Dermis microvascular lymphatic vessel endothelial cell (primary cell): Measurements from ENCODE around the gene EMSY. TPM values are rescaled to one million over a fixed set of nuclear protein-coding genes. Genes with fewer than 3 reads are reported as not detected.
"Not testable (repeated sequence)": the region's sequence is repeated elsewhere in the genome, so short reads cannot be mapped to it uniquely, and the experiment has no call there.

ENCODE experiments used
- DNase-seq, 2 donors: peaks; one replicate each; pipeline versions ENCODE4 v3.0.0 to v3.0.0-alpha.2; 2010; ENCODE audit warnings: low read depth in 2 of 2
- total RNA-seq: library from RNA; depleted of rRNA; stranded (reverse); fragments of >200 nt; gene quantifications from 2 replicates; pipeline ENCODE4 v1.2.1, GENCODE V29; 2014

The EMSY gene
- total RNA-seq, 1 donor from 2014 or later, result 7.6 TPM

DNA sequence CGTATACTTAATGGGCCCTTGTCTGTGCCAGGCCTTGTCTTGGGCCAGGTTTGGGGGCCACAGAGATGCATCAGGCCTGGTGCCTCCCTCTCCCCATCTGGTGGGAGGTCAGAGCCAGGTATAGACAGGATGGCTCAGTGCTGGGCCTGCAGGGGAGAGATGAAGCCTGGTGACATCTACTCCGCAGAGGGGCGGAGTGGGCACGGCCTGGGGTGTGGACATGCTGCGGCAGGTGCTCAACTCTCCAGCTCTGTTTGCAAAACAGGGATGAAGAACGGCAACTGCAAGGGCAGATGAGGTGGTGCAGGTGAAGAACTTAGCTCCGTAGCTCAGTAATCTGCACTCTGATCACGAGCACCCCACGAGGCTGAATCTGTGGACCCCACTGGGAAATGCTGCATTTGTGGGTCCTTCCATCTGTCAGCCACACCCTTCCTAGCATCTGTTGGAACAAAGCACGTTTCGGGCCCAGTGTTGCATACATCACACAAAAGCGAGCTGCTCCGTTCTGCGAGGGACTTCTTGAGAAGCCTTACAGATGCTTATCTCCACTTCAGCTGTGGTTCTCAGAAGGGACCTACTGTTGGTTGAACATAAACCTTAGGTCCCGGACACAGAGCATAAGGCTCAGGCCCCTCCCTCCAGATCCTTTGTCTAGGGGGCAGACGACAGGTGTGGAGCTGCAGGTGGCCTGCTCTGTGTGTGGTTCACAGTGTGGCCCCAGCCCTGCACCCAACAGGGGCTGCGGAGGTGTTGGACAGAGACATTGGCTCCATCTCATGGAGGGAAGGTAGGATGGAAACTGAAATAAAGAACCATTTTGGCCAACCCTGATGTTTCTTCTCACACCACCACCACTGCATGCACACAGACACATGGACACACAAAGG lies 147.5 kb downstream of the EMSY start:
- no peak for DNase-seq

DNA sequence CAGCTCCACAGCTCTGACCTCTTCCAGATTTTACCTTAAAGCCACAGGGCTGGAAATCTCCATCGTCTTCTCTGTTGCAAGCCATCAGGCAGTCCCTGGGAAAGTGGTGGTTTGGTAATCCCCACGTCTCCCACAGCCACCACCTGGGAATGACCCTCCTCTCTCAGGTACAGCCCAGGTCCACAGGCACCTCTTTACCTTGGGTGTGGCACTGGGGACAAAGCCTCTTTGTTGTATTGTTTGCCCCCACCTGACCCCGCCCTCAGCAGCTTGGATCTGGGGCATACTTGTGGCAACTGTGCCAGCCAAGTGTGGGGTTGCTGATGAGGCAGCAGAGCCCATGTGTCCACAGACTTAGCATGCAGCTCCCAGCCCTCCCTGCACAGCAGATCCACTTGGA lies 148.1 kb downstream of the EMSY start:
- no peak for DNase-seq

DNA sequence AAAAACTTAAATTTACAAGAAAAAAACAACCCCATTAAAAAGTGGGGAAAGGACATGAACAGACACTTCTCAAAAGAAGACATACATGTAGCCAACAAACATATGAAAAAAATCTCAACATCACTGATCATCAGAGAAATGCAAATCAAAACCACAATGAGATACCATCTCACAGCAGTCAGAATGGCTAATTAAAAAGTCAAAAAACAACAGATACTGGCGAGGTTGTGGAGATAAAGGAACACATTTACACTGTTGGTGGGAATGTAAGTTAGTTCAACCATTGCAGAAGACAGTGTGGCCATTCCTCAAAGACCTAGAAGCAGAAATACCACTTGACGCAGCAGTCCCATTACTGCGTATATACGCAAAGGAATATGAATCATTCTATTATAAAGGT lies 150.3 kb downstream of the EMSY start:
- not testable (repeated sequence) for DNase-seq

DNA sequence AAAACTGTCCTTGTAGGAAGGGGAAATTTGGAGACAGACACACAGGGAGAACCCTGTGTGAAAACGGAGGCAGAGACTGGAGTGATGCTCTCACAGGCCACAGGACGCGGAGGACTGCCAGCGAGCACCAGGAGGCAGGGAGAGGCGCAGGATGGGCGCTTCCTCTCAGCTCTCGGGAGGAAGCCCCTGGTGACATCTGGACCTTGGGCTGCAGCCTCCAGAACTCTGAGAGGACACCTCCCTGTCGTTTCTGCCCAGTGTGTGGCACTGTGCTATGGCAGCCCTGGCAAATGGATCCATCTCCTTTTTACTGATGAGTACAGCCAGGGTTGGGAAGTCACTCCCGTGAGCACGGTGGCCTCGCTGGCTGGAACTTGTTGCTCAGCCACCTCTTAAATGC lies 151.8 kb downstream of the EMSY start:
- no peak for DNase-seq

DNA sequence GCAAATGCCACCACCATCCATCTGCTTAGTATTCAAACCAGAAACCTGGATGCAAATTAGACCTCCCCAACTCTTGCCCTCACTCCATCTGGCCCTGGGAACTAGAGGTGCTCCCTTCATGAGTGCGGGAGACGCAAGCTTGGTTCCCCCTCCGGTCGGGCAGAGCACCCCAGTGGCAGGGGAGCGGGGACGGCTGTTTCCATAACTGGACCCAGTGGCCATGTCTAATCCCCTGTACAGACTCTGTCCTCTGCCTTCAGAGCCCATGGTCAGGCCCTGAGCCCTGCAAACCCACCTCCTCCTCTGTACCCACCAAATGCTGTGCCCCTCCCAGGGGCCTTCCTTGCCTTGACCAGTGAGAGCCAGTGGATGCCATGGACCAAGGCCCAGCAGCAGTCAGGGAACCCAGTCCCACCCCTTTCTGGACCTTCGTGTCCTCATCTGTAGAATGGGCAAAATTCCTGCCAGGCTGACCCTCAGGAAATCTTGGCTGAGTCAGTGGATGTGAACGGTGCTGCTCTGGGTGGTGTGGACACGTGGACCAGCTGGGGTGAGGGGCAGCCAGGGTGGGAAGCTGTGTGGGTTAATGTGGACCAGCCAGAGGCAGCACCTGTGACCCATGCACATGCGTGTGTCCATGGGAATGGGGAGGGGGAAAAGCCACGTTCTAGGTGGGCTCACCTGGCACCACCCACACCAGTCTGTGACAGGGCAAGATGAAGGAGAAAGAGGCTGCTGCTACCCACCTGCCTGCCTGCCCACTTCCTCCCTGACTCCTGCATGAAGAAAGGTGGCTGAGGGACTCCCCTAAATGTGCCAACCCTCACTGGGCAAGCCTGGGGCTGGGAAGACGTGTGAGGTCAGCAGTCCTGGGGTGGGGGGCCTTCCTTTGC lies 153.0 kb downstream of the EMSY start:
- DNase-seq, result no peak

DNA sequence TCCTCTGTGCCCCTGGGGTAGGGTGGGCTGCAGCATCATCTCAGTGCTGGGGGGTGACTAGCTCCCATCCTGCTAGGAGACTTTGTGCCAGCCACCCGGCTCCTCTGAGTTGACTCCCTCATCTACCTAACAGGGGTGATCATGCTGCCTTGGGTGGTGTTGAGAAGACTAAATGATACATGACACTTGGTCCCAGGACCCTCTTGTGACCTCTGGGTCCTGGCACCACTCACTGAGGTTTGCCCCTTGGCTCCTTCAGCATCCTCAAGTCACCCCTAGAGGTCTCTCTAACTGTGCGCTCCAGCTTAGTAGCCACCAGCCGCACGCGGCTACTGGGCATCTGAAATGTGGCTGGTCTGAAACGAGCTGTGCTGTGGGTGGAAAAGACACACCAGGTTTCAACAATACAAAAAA lies 153.6 kb downstream of the EMSY start:
- peak in 1 of 2 donors; percentile 60 for DNase-seq

DNA sequence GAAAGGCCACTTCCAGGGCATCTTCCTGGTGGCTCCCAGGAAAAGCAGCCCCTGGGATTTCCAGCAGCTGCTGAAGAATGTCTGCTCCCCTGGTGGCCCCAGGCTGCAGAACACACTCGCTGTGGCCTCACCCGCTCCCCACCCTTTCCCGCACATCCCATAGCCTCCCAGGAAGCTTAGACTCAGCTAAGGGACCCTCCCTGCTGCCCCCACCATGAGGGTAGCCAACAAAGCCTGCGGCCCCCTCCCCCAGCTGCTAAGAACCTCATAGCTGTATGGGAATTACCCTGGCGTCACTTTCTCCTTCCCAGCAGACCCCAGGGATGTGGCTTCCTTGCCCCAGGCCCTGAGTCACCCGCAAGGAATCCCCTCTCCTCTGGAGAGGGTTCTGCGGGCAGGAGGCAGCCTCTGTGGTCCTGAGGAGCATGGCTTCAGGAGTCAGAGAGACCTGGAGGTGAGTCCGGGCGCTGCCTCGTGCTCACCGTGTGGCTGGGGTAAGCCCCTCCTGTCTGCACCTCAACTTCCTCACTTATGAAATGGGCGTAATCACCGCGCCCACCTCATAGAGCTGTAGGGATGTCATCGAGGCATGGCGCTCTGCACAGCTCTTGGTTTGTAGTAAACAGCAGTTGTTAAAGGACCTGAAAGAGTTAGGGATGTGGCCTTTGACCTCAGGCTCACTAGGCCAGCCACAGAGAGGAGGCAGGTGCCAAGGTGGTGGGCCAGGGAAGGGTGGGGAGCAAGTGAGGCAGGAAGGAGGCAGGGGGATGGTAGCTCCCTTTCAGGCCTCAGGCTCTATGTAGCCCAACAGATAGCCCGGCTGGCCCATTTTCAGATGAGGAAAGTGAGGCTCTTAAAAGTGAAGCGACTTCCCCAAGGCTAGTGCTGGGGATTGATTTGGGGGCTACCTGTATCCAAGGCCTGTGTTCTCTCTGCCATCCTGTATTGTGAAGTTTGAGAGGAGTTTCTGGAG lies 154.5 kb downstream of the EMSY start:
- DNase-seq, result no peak

DNA sequence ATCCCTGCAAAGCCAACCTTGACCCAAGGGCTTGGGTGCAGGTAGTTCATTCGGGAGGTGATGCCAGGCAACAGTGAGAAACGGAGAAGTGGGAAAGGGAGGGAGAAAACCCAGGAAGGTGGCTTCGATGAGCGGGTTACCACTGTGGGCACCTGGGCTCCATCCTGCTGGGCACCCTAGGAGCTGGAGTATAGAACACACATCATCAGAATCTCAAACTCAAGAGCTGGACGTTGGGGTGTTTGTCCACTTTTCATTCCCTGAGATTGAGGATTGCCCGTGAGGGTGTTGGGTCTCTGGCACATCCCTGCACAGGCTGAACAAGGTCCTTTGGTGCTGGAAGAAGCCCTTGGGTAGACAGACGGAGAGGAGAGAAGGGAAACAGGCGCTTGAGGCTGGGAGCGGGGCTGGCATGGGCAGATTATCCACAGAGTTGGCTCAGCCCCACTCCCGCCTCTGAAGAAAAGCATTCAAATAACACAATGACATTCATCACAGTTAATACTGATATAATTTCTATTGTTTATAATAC lies 155.4 kb downstream of the EMSY start:
- no peak for DNase-seq

DNA sequence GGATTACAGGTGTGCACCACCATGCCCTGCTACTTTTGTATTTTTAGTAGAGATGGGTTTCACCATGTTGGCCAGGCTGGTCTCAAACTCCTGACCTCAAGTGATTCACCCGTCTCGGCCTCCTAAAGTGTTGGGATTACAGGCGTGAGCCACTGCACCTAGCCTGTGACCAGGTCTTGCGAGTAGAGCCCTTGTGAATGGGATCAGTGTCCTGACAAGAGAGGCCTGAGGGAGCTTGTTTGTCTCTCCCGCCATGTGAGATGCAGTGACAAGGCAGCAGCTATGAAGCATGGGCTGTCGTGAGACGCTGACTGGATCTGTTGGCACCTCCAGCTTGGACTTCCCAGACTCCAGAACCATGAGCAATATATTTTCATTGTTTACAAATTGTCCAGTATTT lies 156.5 kb downstream of the EMSY start:
- DNase-seq, result no peak

DNA sequence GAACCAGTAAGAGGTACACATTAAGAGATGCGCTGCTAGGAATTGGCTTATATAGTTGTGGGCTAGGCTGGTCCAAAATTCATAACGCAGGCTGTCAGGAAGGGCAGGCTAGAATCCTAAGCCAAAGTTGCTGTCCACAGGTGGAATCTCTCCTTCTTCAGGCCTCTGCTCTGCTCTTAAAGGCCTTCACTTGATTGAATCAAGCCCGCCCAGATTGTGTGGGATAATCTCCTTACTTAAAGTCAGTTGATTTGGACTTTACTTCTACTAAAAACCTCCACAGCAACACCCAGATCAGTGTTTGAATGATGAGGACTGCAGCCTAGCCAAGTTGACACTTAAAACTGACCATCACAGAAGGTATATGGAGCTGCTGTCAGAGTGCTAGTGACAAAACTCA lies 156.9 kb downstream of the EMSY start:
- DNase-seq, result no peak

DNA sequence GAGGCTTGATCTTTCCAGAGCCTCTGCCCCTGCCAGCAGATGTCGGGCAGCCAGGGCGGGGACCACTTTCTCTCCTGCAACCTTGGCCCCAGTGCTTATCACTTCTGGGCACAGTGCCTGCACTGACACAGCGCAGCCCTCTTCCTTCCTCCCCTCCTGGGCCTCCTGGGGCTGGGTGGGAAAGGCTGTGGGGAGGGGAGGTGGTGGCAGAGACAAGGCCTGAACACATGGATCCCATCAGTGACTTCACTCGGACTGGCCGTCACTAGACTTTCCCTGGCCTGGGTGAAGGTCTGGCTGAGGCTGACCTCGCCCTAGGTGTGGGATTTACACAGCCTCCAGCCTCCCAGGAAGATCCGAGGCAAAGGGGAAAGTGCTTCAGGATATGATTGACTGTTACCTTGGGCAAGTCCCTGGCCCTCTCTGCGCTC lies 157.6 kb downstream of the EMSY start:
- DNase-seq, result peak in 1 of 2 donors; percentile 82

Other genes starting within 250 kb of the EMSY start
- gene WNT11, start 238.5 kb upstream of the EMSY start, total RNA-seq, result 0.13 TPM in 1 of 2 replicates, not detected in the other
- gene THAP12, start 63.9 kb upstream of the EMSY start, total RNA-seq, result 28.0 and 28.4 TPM in 2 replicates
- gene GVQW3, start 63.7 kb upstream of the EMSY start, total RNA-seq, result 0.38 and 0.51 TPM in 2 replicates
- 20.9 and 62.3 TPM in 2 replicates for gene LRRC32, start 225.7 kb downstream of the EMSY start, total RNA-seq